Stimulated activated CD4-positive, alpha-beta T cell treated with anti-CD3 and anti-CD28 coated beads, Interleukin-15, amount 100 ng/mL, for 1 hour (primary cell): ENCODE measurements around the gene EXOC8.

ENCODE experiments used
- DNase-seq, 2 donors: peaks; one replicate each; pipeline ENCODE4 v3.0.0-alpha.2; 2020; ENCODE audit warnings: low read depth in 1 of 2, low spot score in 1 of 2

Gene EXOC8, protein sequence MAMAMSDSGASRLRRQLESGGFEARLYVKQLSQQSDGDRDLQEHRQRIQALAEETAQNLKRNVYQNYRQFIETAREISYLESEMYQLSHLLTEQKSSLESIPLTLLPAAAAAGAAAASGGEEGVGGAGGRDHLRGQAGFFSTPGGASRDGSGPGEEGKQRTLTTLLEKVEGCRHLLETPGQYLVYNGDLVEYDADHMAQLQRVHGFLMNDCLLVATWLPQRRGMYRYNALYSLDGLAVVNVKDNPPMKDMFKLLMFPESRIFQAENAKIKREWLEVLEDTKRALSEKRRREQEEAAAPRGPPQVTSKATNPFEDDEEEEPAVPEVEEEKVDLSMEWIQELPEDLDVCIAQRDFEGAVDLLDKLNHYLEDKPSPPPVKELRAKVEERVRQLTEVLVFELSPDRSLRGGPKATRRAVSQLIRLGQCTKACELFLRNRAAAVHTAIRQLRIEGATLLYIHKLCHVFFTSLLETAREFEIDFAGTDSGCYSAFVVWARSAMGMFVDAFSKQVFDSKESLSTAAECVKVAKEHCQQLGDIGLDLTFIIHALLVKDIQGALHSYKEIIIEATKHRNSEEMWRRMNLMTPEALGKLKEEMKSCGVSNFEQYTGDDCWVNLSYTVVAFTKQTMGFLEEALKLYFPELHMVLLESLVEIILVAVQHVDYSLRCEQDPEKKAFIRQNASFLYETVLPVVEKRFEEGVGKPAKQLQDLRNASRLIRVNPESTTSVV

DNA sequence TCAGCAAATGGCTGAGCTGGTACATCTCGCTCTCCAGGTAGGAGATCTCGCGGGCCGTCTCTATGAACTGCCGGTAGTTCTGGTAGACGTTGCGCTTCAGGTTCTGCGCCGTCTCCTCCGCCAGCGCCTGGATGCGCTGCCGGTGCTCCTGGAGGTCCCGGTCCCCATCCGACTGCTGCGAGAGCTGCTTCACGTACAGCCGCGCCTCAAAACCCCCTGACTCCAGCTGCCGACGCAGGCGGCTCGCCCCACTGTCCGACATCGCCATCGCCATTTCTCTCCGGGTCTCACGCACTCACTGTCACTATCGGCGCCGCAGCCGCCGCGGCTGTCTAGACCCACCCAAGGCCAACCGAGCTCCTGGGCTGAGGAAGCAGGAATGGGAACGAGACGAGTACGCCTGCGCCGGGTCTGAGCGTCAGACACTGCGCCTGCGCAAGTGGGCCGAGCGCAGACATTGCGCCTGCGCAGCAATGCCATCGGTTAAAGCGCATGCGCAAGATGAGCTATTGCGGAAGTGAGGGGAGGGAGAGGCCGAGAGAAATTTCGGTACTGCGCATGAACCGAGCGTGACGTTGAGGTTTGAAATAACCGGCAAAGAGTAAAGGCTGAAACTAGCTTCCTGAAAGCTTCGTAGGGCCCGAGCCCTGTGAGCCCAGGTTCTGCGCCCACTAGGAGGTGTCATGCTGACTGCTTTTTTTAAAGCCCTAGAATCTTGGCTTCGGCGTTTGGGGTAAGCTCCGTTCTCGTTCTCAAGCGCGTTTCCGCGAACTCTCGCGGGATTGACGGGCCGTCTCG, at the start of gene EXOC8:
Gene EXOC8, minus strand, starts transcription at position 381 of the 798 bp plus-strand sequence. Its CDS starts 107 bp downstream, at position 274.
- DNase-seq, result peak; percentile 96 to 97

DNA sequence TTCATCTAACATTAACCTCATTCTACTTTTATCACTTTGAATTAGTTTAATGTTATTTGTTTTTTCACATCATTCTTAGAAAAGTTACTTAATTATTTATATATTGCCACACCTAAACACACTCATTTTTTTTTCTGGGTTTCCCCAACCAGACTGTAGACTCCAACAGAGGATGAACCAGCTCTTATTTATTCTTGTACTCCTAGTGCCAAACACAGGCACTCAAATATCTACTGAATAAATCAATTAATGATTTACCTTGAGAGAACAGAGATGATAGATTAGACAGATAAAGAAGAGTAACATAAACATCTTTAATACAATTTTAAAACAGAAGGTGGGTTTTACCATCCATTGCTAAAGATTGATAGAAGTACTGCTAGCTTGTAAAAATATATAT, 48.8 kb upstream of the EXOC8 start:
- DNase-seq, result no peak

DNA sequence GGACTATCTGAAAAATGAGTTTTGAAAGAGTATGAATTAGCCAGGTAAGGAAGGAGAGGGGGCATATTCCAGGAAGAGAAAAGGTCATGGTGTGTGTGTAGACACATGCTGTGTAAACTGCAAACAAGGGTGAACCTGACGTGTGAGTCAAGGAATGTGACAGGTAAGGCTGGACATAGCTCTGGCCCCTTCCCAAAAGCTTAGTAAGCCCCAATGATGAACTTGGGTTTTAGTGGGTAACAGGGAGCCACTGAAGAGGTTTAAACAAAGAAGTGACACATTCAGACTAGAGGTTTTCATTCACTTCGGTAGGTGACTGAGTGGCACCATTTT, 47.7 kb upstream of the EXOC8 start:
- DNase-seq, result no peak

DNA sequence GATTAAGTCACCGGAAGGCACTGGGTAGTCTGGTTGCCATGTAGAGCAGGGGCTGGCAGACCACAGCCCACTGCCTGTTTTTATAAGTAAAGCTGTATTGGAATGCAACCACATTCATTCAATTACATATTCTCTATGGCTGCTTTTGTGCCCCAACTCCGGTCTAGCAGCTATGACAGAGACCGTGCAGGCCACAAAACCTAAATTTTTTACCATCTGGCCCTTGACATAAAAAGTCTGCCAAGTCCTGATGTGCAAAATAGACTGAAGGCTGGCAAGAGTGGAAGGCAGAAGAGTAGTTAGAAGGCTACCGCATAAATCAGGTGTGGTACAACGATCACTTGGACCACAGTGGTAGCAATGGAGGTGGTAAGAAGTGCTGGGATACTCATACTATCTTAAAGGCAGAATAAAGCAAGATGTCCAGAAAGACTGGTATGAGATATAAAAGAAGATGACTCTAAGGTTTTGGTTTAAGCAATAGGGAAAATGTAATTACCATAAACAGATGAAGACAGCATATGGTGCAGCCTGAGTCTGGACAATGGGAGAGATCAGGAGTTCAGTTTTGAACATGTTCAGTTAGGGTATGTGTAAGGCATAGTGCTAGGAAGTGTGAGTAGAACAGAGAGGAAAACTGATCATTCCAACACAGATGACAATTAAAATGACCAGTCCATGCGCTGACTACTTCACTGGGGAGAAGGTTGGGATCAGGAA, 47.2 kb upstream of the EXOC8 start:
- no peak for DNase-seq

DNA sequence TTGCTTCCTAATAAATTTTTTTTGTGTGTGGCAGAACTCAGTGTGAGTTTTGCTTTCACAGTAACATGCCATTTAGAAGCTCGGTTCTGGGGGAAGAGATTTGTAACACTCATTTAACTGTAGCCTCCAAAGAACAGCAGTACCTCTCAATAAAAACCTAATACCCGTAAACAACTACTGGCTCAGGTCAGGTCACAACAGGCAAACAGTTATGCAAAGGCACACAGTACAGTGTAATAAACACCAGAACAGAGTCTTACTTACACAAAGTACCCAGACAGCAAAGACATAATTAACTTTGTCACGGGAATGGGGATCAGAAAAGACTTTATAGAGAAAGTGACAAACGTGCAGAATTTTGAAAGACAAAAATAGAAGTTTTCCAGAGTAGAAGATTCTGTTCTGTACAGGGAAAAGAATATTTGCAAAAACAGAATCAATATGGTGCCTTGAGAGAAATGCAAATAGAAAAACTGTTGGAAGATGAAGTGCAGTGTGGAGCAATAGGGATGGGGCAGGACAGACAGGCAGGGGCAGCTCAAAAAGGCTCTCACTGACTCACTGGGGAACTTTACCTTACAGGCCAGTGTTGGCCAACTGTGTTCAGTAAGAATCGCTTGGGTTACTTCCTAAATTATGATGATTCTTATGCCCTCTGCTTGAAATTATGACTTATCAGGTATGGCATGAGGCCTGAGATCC, 45.7 kb upstream of the EXOC8 start:
- DNase-seq, result no peak

DNA sequence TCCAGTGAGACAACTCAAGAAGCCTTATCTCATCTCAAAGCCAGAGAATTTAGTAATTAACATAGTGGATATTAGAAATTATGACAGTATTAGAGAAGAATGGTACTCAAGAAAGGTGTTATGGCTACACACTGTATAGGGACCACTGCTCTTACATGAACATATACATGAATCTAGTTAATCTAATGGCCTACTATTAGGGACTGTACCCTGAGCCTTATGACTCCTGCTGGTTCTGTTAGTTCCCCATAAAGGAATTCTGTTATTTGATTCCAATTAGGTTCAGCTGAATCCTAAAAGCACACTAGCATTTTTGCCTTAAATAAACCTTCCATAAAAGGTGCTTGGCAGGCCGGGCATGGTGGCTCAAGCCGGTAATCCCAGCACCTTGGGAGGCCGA, 44.8 kb upstream of the EXOC8 start:
- no peak for DNase-seq

DNA sequence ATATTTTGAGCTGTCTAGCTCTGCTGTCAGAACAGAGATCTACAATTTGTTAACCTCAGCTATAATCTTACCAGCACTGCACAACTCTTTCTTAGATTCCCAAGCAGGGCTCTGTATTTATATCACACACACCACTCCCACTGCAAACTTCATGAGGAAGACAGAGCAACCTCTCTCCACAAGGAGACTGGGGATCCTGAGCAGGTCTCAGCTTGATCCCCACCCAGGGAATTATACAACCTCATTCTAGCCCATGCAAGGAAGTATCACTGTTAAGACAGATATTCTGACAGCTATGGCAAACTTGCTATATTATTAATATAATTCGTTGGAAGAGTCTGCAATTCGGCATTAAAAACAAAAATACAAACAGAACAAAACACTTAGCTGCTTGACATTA, 44.1 kb upstream of the EXOC8 start:
- no peak for DNase-seq

DNA sequence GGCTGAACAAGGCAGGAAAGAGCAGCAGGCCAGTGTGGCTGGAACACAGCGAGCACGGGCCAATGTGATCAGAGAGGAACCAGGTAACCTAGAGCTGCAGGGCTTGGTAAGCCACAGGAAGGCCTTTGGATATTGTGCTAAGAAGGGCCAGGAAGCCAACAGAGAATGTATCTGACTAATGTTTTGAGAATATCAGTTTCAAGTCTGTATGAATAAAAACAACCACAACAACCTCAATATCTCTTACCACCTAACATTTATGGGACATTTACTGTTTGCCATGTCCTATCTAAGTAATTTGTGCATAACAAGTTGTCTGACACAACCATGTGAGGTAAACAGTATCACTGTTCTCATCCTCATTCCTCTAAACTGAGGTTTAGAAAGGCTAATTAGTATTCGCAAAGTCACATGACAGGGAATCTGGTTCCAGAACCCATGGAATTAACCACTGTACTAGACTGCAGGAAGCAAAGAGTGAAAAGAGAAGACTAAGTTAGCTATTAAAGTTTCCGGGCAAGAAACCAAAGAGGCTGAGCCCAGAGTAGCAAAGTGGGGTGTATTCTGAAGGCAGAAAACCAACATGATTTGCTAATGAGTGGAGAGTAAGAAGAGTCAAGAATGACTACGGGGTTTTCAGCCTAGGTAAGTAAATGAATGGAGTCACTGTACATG, 39.4 kb upstream of the EXOC8 start:
- no peak for DNase-seq

DNA sequence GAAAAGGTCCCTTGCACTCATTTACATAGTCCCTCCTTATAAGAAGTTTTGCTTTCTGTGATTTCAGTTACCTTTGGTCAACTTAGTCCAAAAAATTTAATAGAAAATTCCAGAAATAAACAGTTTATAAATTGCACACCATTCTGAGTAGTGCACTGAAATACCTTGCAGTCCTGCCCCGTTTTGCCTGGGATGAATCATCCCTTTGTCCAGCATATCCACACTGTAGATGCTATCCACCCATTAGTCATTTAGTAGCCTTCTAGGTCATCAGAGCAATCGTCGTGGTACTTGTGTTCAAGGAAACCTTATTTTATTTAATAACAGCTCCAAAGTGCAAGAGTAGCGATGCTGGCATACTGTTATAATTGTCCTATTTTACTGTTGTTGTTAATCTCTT, 38.4 kb upstream of the EXOC8 start:
- DNase-seq, result no peak

DNA sequence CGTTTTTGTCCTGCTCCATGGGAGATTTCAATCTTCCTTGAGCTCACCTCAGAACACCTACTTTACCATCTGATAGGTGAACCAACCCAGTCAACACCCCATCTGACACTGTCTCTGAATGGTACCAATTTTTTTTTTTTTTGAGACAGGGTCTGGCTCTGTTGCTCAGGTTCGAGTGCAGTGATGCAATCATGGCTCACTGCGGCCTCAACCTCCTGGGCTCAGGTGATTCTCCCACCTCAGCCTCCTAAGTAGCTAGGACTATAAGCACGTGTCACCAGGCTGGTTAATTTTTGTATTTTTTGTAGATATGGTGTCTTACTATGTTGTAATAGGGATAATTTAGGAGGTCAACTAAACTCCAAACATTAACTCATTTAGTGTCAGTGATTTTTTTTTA, 36.7 kb upstream of the EXOC8 start:
- DNase-seq, result no peak

DNA sequence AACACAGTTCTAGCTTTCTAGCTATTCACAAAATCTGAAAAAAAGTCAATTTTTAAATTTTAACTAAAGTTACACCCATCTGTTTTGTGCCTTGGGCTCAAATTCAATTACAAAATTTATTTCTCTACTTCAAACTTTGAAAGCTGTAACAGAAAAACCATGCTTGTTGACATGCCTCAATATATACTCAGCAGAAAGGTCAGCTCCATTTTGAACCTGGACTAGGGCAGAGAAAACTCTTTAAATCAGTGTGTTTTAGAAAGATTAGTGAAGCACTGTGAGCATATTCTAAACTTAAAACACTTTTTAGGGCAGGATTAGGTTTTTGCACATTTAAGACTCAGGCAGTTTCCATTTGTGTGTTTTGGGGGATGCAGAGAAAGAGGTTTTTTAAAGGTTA, 34.8 kb upstream of the EXOC8 start:
- no peak for DNase-seq

DNA sequence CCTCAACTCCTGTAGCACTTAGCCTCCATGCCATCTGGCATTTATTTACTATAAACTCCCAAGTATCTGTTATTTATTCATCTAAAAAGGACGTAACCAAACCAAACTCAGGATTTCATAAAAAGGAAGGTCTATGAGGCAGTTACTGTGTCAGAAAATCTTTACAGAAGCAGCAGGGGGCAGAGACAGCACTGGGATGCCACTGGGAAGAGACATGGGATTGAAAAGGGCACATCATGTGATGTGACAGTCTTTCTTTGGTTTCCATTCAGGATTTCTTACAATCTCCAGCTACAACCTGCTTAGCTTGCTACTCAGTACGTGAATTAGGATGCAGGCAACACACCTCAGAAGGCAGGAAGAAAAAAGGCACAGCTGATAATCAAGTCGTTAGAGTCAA, 31.6 kb upstream of the EXOC8 start:
- DNase-seq, result no peak

DNA sequence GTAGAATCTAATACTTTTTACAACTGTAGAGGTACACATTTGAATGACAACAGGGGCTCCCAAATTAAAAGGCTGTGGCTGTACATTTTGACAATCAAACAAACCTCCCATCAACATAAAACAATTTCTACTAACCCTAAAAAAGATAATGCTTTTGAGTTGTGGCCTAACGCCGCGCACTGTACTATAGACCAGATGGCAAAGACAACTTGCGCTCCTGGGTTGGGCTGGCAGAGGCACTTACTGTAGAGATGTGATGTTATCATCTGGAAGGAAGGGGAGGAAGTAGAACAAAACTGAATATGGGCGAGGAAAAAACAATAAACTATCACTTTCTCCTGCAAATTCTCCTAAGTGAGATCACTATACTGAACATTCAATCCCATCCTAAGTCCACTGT, 26.5 kb upstream of the EXOC8 start:
- DNase-seq, result no peak

DNA sequence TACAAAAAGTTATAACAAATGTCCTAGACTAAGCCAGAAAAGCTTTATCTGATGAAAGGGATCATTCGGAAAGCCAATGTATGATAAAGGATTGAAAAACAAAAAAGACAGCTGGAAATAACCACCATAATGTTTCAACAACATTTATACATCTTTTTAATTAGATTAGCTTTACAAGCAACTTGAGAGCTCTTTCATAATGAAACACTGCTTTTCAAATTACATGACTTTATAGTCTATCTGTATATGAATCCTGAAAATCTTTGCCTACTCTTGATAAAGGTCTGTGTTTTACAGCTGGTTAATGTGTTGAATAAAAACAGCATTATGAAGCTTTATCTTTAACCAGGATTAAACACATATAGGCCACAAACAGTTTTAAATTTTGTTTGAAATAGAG, 26.0 kb upstream of the EXOC8 start:
- no peak for DNase-seq

DNA sequence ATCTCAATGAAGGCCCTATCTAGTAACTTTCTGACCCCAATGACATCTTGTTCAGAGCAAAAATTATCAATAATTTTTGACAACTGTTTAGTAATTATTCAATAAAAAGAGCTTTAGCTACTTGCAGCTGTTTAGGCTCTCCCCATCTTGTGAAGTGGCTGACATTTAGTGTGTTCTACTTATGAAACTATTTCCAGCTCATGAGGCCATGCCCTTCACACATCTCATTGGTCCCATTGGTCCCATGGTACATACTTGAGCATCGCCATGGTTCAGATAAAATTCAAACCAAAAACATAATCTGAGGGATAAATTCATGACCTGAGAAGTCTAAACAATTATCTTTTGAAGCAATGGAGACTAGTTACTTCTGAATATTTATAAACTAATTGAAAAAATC, 24.7 kb upstream of the EXOC8 start:
- DNase-seq, result no peak

DNA sequence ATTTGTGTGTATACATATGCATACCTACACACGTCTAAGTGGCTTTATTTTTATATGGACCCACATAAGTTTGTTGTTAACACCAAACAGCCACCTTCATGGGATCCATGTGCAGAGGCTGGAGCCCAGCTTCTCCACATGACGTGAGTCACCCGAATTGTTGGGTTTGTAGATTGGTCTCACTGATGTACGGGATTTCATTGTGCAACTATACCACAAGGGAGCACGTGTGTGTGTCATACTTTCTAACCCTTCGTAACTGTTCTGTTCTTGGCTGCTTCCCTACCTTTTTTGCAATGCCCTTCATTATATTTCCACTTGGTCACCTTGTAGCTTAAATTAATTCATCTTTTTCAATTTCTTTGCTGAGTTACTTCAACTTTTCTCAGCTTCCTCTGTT, 21.5 kb upstream of the EXOC8 start:
- DNase-seq, result no peak

DNA sequence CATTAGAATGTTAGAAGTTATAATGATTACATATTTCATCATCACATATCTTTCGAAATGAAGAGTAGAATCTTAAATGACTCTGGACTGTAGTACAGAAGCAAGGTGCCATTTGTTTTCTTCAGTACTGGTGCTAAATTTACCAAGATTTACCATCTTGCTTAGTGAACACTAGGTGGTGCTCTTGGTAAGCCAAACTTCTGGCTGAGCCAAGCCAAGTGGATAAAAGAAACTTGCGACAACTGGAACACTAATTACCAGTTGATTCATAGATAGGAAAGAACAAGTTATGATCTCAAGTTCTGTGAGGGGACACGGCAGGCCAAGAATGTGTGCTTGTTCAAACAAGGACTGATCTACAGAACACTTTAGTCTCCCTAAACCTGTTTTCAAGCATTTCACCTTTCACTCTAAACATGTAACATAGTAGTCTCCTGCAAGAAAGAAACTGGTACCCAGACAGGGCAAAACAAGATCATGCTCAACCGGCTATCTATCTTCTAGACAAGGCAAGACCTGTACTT, 20.2 kb upstream of the EXOC8 start:
- DNase-seq, result no peak

DNA sequence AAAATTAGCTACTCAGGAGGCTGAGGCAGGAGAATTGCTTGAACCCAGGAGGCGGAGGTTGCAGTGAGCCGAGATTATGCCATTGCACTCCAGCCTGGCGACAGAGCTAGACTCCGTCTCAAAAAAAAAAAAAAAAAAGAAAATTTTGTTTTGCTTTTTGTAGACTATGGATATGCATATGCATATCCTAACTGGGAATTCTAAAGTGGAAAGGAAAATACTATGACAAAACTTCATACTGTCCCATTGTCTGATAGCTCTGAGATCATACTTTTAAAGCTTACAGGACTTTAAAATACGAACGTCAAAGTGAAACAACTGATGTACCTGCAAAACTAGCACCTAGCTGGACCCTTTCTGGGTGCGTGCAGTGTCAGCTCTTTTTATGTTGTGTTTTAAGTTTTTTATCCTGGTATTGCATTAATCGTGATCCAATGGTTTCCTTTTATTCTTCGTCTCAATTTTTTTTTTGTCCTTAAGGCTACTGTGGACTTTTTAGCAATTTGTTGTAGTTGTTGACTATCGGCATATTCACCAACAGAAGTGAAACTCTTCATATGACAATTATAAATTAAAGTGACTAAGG, 19.6 kb upstream of the EXOC8 start:
- DNase-seq, result no peak

DNA sequence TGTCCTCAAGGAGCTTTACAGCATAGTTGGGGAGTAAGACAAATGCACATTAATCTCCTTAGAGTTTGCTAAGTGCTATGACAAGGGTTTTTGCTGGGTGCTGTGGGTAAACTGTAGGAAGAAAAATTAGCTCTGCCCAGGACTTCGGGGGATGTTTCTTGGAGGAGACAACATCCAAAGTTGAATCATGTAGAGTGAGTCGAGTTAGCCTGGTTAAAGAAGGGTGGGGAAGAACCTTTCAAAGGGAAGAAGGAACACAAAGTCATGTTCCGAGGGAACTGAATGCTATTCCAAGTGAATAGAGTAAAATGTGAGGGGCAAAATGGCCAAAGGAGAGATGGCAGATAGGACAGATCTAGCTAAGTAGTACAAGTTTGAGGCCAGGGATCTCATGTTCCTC, 17.5 kb upstream of the EXOC8 start:
- DNase-seq, result no peak
